HepG2 (cell line): ENCODE results near the gene RPTOR. TPM values are rescaled to one million over a fixed set of nuclear protein-coding genes. Genes with fewer than 3 reads are reported as not detected.

ENCODE experiments used
- ATAC-seq: fragments of 200-7000 bp; cut with Tn5 transposase; 3 replicates; pipeline ENCODE4 v1.9.1; 2020; ENCODE audit warnings: mild to moderate bottlenecking, moderate library complexity
- BruUV-seq: library from RNA; stranded (reverse); fragments of 400-500 nt; replicated peaks from 2 replicates; lab custom pipeline; 2021; lab: Mats Ljungman, UMichigan
- CTCF ChIA-PET: fragments of 300-600 bp; formaldehyde crosslinking; extraction: SDS; loops from one replicate; lab custom pipeline; 2021; ENCODE audit warnings: low total read pairs, inconsistent platforms, low intra/inter-chr PET ratio; lab: Yijun Ruan, JAX
- POLR2A ChIA-PET: fragments of 350-600 bp; sonication (Branson Sonifier 250); formaldehyde crosslinking; loops from one replicate; lab custom pipeline; 2020; ENCODE audit warnings: antibody characterized with exemption, inconsistent platforms; lab: Yijun Ruan, JAX
- DNase-seq: peaks from one replicate; pipeline ENCODE4 v3.0.0-alpha.2; 2015; ENCODE audit warnings: low spot score
- FAIRE-seq: peaks from 3 replicates; lab custom pipeline; 2011; peaks lifted over from hg19 to GRCh38; lab: Jason Lieb, UNC
- H2AFZ ChIP-seq: one replicate; pipeline ENCODE4 v1.6.1; 2011; ENCODE audit warnings: low read length, inconsistent platforms
- H3K27ac ChIP-seq: fragments of 300-600 bp; 3 replicates; pipeline ENCODE4 v1.8.0; 2011; ENCODE audit warnings: mixed run types, mild to moderate bottlenecking, mixed read lengths, low read length, inconsistent platforms; ENCODE audit not compliant: insufficient read depth; ENCODE audit errors: extremely low read length
- H3K27me3 ChIP-seq, 2 experiments: fragments of 200-600 bp in 1 of 2; 2 replicates in 1 of 2; 3 replicates in 1 of 2; pipeline versions ENCODE4 v1.6.0 to v1.8.0; 2011; ENCODE audit warnings: low read length in 2 of 2, mild to moderate bottlenecking in 2 of 2, moderate library complexity in 2 of 2, inconsistent platforms in 1 of 2; ENCODE audit not compliant: insufficient read depth in 2 of 2, control insufficient read depth in 1 of 2
- H3K36me3 ChIP-seq, 2 experiments: fragments of 200-600 bp in 1 of 2; replicated peaks in 1 of 2; 2 replicates in 1 of 2; 3 replicates in 1 of 2; pipeline versions ENCODE4 v1.5.1 to v1.8.0; 2011; ENCODE audit warnings: low read length in 2 of 2, inconsistent platforms in 1 of 2; ENCODE audit not compliant: insufficient read depth in 2 of 2, control insufficient read depth in 1 of 2
- H3K4me1 ChIP-seq: 2 replicates; pipeline ENCODE4 v1.5.1; 2012; ENCODE audit warnings: low read length, inconsistent platforms; ENCODE audit not compliant: insufficient read depth
- H3K4me2 ChIP-seq: 2 replicates; pipeline ENCODE4 v1.6.0; 2011; ENCODE audit warnings: low read depth, low read length, inconsistent platforms
- H3K4me3 ChIP-seq, 3 experiments: fragments of 200-600 bp in 1 of 3; sonication (generic), shearing (Covaris generic) in 1 of 3; replicated peaks in 1 of 3; 2 replicates each; pipeline ENCODE4 v1.5.1; 2011 to 2016; ENCODE audit warnings: low read length in 3 of 3, inconsistent platforms in 2 of 3, low read depth in 2 of 3, mild to moderate bottlenecking in 2 of 3, control low read depth in 1 of 3, mixed read lengths in 1 of 3; ENCODE audit not compliant: insufficient read depth in 1 of 3
- H3K79me2 ChIP-seq: one replicate; pipeline ENCODE4 v1.6.1; 2011; ENCODE audit warnings: low read length, inconsistent platforms; ENCODE audit not compliant: insufficient read depth
- H3K9ac ChIP-seq: 2 replicates; pipeline ENCODE4 v1.6.0; 2011; ENCODE audit warnings: mild to moderate bottlenecking, low read depth, low read length, inconsistent platforms; ENCODE audit not compliant: insufficient read depth
- H3K9me3 ChIP-seq: 2 replicates; pipeline ENCODE4 v1.5.1; 2012; ENCODE audit warnings: mild to moderate bottlenecking, low read length
- H4K20me1 ChIP-seq: 2 replicates; pipeline ENCODE4 v1.6.0; 2011; ENCODE audit warnings: inconsistent platforms, mild to moderate bottlenecking, low read length, moderate library complexity; ENCODE audit not compliant: insufficient read depth
- CBX2 ChIP-seq, 2 experiments: fragments of 200-600 bp in 1 of 2; sonication (generic); formaldehyde crosslinking in 1 of 2; IDR thresholded peaks; 2 replicates each; pipeline versions ENCODE4 v1.7.0 to v1.8.1; 2018 to 2022; ENCODE audit warnings: low read depth in 2 of 2, low read length in 1 of 2, mild to moderate bottlenecking in 1 of 2, missing genetic modification reagents in 1 of 2
- DNMT1 ChIP-seq: sonication (generic); formaldehyde crosslinking; IDR thresholded peaks from 2 replicates; pipeline ENCODE4 v1.5.1; 2020; ENCODE audit warnings: mild to moderate bottlenecking, missing genetic modification reagents
- HBP1 ChIP-seq: IDR thresholded peaks from 2 replicates; pipeline ENCODE4 v1.6.1; 2016; ENCODE audit warnings: low read depth, control low read depth
- HNRNPUL1 ChIP-seq: fragments of 200-400 bp; formaldehyde crosslinking; IDR thresholded peaks from 2 replicates; pipeline ENCODE4 v1.6.1; 2017; ENCODE audit warnings: low read depth, mild to moderate bottlenecking, low read length, moderate library complexity
- IRF2 ChIP-seq: IDR thresholded peaks from 2 replicates; pipeline ENCODE4 v1.6.1; 2018; ENCODE audit warnings: missing genetic modification reagents, missing compliant biosample characterization
- JUNB ChIP-seq: sonication (generic); formaldehyde crosslinking; IDR thresholded peaks from 2 replicates; pipeline ENCODE4 v1.8.0; 2022; ENCODE audit warnings: missing genetic modification reagents, mild to moderate bottlenecking, borderline replicate concordance
- KDM5A ChIP-seq: fragments of 200-600 bp; sonication (generic); IDR thresholded peaks from 2 replicates; pipeline ENCODE4 v1.7.0; 2018; ENCODE audit warnings: antibody characterized with exemption, mild to moderate bottlenecking, low read length, borderline replicate concordance
- LCORL ChIP-seq, 2 experiments: fragments of 450-650 bp in 1 of 2; sonication (generic) in 1 of 2; formaldehyde crosslinking in 1 of 2; IDR thresholded peaks; 2 replicates each; pipeline versions ENCODE4 v1.5.0 to v1.6.1; 2017 to 2020; ENCODE audit warnings: antibody characterized with exemption in 1 of 2, missing genetic modification reagents in 1 of 2
- SMAD1 ChIP-seq: sonication (generic); formaldehyde crosslinking; IDR thresholded peaks from 2 replicates; pipeline ENCODE4 v1.4.0; 2020; ENCODE audit warnings: missing genetic modification reagents, low read depth, mild to moderate bottlenecking, borderline replicate concordance
- SMAD3 ChIP-seq: sonication (generic); formaldehyde crosslinking; IDR thresholded peaks from 2 replicates; pipeline ENCODE4 v1.4.0; 2020; ENCODE audit warnings: missing genetic modification reagents
- XBP1 ChIP-seq: sonication (generic); formaldehyde crosslinking; IDR thresholded peaks from 2 replicates; pipeline ENCODE4 v1.5.0; 2020; ENCODE audit warnings: missing genetic modification reagents
- ZBTB21 ChIP-seq: sonication (generic); formaldehyde crosslinking; IDR thresholded peaks from 2 replicates; pipeline ENCODE4 v1.4.0; 2020; ENCODE audit warnings: missing genetic modification reagents
- ZFP36L2 ChIP-seq: sonication (generic); formaldehyde crosslinking; IDR thresholded peaks from 2 replicates; pipeline ENCODE4 v1.4.0; 2020; ENCODE audit warnings: missing genetic modification reagents
- ZNF468 ChIP-seq: sonication (generic); formaldehyde crosslinking; IDR thresholded peaks from 2 replicates; pipeline ENCODE4 v1.8.0; 2022; ENCODE audit warnings: mild to moderate bottlenecking, moderate library complexity, missing genetic modification reagents
- ZNF605 ChIP-seq: sonication (generic); formaldehyde crosslinking; IDR thresholded peaks from 2 replicates; pipeline ENCODE4 v1.8.0; 2022; ENCODE audit warnings: mild to moderate bottlenecking, missing genetic modification reagents
- ZNF766 ChIP-seq: sonication (generic); formaldehyde crosslinking; IDR thresholded peaks from 2 replicates; pipeline ENCODE4 v1.5.0; 2020; ENCODE audit warnings: missing genetic modification reagents, borderline replicate concordance
- ZNF788 ChIP-seq: sonication (generic); formaldehyde crosslinking; IDR thresholded peaks from 2 replicates; pipeline ENCODE4 v1.5.0; 2020; ENCODE audit warnings: mild to moderate bottlenecking, missing genetic modification reagents, borderline replicate concordance
- WGBS: methylation state at CpG from one replicate; pipeline ENCODE4 v1.1.6; 2017; ENCODE audit warnings: low lambda C conversion rate; 5-methylcytosine and 5-hydroxymethylcytosine counted together
- in situ Hi-C: cut with HindIII; loops from 2 replicates; pipeline ENCODE4 v1.10.0; 2017; ENCODE audit warnings: low pct_unique_long_range_greater_than_20kb; ENCODE audit not compliant: extremely low pct_ligation_motif_present
- intact Hi-C: fragments of 100-400 bp; cut with micrococcal nuclease; formaldehyde crosslinking; loops from one replicate; pipeline ENCODE4 v1.10.0; 2022; ENCODE audit not compliant: unreplicated experiment
- polyA plus RNA-seq, 8 experiments: library from polyadenylated mRNA; depleted of rRNA in 3 of 8; stranded (reverse) in 7 of 8; unstranded in 1 of 8; fragments of >200 nt; fragmentation: Illumina TruSeq in 4 of 8; extraction: Trizol in 4 of 8; gene quantifications; 2 replicates each; pipeline versions ENCODE4 v1.2.1 to v1.2.3, GENCODE V29; 2011 to 2016; ENCODE audit warnings: low read depth in 4 of 8, missing spikeins in 1 of 8, mixed read lengths in 1 of 8; ENCODE audit not compliant: insufficient read depth in 1 of 8
- total RNA-seq, 5 experiments: library from RNA; depleted of rRNA; stranded (reverse); fragments of >200 nt; fragmentation: Illumina TruSeq; extraction: Trizol; gene quantifications; 2 replicates each; pipeline ENCODE4 v1.2.3, GENCODE V29; 2016; ENCODE audit warnings: low read depth in 1 of 5
- TF ChIP-seq, protein P1 (sequence below): sonication (generic); formaldehyde crosslinking; IDR thresholded peaks from 2 replicates; pipeline ENCODE4 v1.5.1; 2020; ENCODE audit warnings: mild to moderate bottlenecking, missing genetic modification reagents, moderate library complexity
- TF ChIP-seq, protein P2 (sequence below): sonication (generic); formaldehyde crosslinking; IDR thresholded peaks from 2 replicates; pipeline ENCODE4 v1.8.1; 2022; ENCODE audit warnings: low read depth, mild to moderate bottlenecking, missing genetic modification reagents

RPTOR gene
- total and polyA plus RNA-seq, 2 of the 13 experiments (the other 11 are each of a cell fraction or from before 2014, with no cell fraction given), result 6.6 to 25.3 TPM

- H3K4me2 ChIP-seq, result no peak overlapping the region
- no peaks in the 10 kb centered on the region for H3K27me3 ChIP-seq
- no peak overlapping the region for H2AFZ ChIP-seq
- H3K9me3 ChIP-seq, result no peaks in the 10 kb centered on the region
- WGBS, result 98% methylated on average over 12 of the region's 12 CpGs
- CTCF ChIA-PET, result no interaction called here
- FAIRE-seq, result no peak
- in situ Hi-C loops, result no loop called here
- DNase-seq, result no peak
- H3K9ac ChIP-seq, result no peak overlapping the region
- no peak overlapping the region for H3K27ac ChIP-seq
- H4K20me1 ChIP-seq, result no peaks in the 10 kb centered on the region; the same call in 1 of the 2 replicates
- H3K4me1 ChIP-seq, result peaks cover 23% of the 10 kb centered on the region
- POLR2A ChIA-PET, result no interaction called here
- H3K36me3 ChIP-seq, result no peaks in the 10 kb centered on the region
- TF ChIP-seq KDM5A, result no peak
- TF ChIP-seq HBP1, result no peak
- TF ChIP-seq SMAD3 (CRISPR knock-in tag), result no peak
- TF ChIP-seq, protein P1, sequence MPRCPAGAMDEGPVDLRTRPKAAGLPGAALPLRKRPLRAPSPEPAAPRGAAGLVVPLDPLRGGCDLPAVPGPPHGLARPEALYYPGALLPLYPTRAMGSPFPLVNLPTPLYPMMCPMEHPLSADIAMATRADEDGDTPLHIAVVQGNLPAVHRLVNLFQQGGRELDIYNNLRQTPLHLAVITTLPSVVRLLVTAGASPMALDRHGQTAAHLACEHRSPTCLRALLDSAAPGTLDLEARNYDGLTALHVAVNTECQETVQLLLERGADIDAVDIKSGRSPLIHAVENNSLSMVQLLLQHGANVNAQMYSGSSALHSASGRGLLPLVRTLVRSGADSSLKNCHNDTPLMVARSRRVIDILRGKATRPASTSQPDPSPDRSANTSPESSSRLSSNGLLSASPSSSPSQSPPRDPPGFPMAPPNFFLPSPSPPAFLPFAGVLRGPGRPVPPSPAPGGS (CRISPR knock-in tag), result no peak
- TF ChIP-seq ZFP36L2, result no peak
- TF ChIP-seq ZNF788 (CRISPR knock-in tag), result no peak
- TF ChIP-seq, protein P2, sequence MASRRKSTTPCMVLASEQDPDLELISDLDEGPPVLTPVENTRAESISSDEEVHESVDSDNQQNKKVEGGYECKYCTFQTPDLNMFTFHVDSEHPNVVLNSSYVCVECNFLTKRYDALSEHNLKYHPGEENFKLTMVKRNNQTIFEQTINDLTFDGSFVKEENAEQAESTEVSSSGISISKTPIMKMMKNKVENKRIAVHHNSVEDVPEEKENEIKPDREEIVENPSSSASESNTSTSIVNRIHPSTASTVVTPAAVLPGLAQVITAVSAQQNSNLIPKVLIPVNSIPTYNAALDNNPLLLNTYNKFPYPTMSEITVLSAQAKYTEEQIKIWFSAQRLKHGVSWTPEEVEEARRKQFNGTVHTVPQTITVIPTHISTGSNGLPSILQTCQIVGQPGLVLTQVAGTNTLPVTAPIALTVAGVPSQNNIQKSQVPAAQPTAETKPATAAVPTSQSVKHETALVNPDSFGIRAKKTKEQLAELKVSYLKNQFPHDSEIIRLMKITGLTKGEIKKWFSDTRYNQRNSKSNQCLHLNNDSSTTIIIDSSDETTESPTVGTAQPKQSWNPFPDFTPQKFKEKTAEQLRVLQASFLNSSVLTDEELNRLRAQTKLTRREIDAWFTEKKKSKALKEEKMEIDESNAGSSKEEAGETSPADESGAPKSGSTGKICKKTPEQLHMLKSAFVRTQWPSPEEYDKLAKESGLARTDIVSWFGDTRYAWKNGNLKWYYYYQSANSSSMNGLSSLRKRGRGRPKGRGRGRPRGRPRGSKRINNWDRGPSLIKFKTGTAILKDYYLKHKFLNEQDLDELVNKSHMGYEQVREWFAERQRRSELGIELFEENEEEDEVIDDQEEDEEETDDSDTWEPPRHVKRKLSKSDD (CRISPR knock-in tag), result no peak
- no peak for TF ChIP-seq SMAD1 (CRISPR knock-in tag)
- TF ChIP-seq ZNF468 (CRISPR knock-in tag), result no peak
- no peak for TF ChIP-seq ZNF766 (CRISPR knock-in tag)
- TF ChIP-seq IRF2 (CRISPR knock-in tag), result no peak
- TF ChIP-seq HNRNPUL1, result no peak
- TF ChIP-seq LCORL (IDR thresholded peaks at IDR 0.05), result no peak
- no peak for TF ChIP-seq LCORL (CRISPR knock-in tag; IDR thresholded peaks at IDR 0.05)
- TF ChIP-seq XBP1 (CRISPR knock-in tag), result no peak
- no peak for TF ChIP-seq ZNF605 (CRISPR knock-in tag)
- no peak for TF ChIP-seq DNMT1 (CRISPR knock-in tag)
- TF ChIP-seq JUNB (CRISPR knock-in tag), result no peak
- no peak for TF ChIP-seq CBX2 (IDR thresholded peaks at IDR 0.05; ENCODE audit: low read depth, low read length)
- TF ChIP-seq CBX2 (CRISPR knock-in tag; IDR thresholded peaks at IDR 0.05; ENCODE audit: low read depth), result no peak
- TF ChIP-seq ZBTB21 (CRISPR knock-in tag), result no peak
- TF ChIP-seq, all 625 proteins: peak for 0
- Histone ChIP-seq H3K4me3 (no peak overlapping the region), H3K79me2 (peaks cover 92% of the 10 kb centered on the region)
- BruUV-seq, result no TSS peak
- no peak for ATAC-seq
- intact Hi-C loops, result no loop called here
Observed at GRCh38 chr17:80608326-80608725, 63.7 kb downstream of the RPTOR start.
